ENCODE data around the gene IQCH.

DNA sequence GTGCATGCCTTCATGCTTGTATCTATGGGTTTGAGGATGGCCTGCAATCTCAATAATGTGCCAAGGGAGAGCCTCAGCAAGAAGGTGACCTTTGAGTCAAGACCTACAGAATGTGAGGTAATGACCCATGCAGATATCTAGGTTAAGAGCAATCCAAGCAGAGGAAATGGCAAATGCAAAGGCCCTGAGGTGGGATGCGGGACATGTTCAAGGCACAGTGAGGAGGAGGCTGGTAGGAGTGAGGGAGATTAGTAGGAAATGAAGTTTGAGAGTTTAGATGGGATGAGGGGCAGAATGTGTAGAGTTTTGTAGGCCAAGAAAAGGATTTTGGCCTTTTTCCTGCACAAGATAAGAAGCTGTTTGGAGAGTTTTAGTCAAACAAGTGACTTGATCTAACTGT, 283.2 kb downstream of the IQCH start:
- no peak for TF ChIP-seq GATA2 (IDR thresholded peaks at IDR 0.05; ENCODE audit: low read depth, low read length)
- no peak for TF ChIP-seq GATA3 (IDR thresholded peaks at IDR 0.05; ENCODE audit: low read depth, low read length)

Data from SH-SY5Y (cell line).